Thyroid gland (tissue), 4 donors: Measurements from ENCODE around the gene RHOT1. TPM values are rescaled to one million over a fixed set of nuclear protein-coding genes. Genes with fewer than 3 reads are reported as not detected.

Experiments used
- DNase-seq, 2 donors: peaks; one replicate each; pipeline ENCODE4 v3.0.0-alpha.2; 2019
- H3K27ac ChIP-seq, 3 donors: fragments of 200-600 bp; sonication (generic); 1 replicate in 2 of 3; 2 replicates in 1 of 3; pipeline ENCODE4 v1.5.1; 2016 to 2019; ENCODE audit warnings: mild to moderate bottlenecking in 1 of 3, moderate library complexity in 1 of 3
- H3K27me3 ChIP-seq: fragments of 200-600 bp; sonication (generic); one replicate; pipeline ENCODE4 v1.5.1; 2019
- H3K36me3 ChIP-seq, 2 donors: fragments of 200-600 bp; sonication (generic); one replicate each; pipeline ENCODE4 v1.5.1; 2016 to 2019
- H3K4me1 ChIP-seq, 2 donors: fragments of 200-600 bp; sonication (generic); one replicate each; pipeline ENCODE4 v1.5.1; 2017 to 2019
- H3K4me3 ChIP-seq, 3 donors: fragments of 200-600 bp; sonication (generic); replicated peaks in 1 of 3; 1 replicate in 2 of 3; 2 replicates in 1 of 3; pipeline ENCODE4 v1.5.1; 2016; ENCODE audit warnings: mild to moderate bottlenecking in 1 of 3
- H3K9me3 ChIP-seq: fragments of 200-600 bp; sonication (generic); one replicate; pipeline ENCODE4 v1.5.1; 2017
- CTCF ChIP-seq, 6 experiments: fragments of 200-600 bp in 3 of 6; fragments of 450-650 bp in 3 of 6; sonication (generic) in 3 of 6; IDR thresholded peaks; one replicate each; pipeline ENCODE4 v1.5.1; 2016 to 2019; ENCODE audit warnings: antibody characterized with exemption in 6 of 6, mild to moderate bottlenecking in 2 of 6, inconsistent platforms in 1 of 6, moderate library complexity in 1 of 6
- POLR2A ChIP-seq, 2 donors: fragments of 450-650 bp; IDR thresholded peaks; one replicate each; pipeline ENCODE4 v1.6.1; 2017; ENCODE audit warnings: antibody characterized with exemption in 2 of 2, mild to moderate bottlenecking in 2 of 2, moderate library complexity in 1 of 2
- WGBS, 2 donors: methylation state at CpG; one replicate each; pipeline ENCODE4 v1.1.5; 2017; 5-methylcytosine and 5-hydroxymethylcytosine counted together
- intact Hi-C: fragments of 100-400 bp; cut with DNase I; formaldehyde crosslinking; loops from one replicate; pipeline ENCODE4 v1.15.1; 2023
- total RNA-seq, 4 donors: library from RNA; depleted of rRNA; stranded (reverse); fragments of >200 nt; gene quantifications; one replicate each; pipeline ENCODE4 v1.2.3, GENCODE V29; 2016

RHOT1 gene
- total RNA-seq, 4 donors from 2014 or later, result 45.1 to 59.1 (median 51.4) TPM

GRCh38 chr17:32256012-32256700 lies 113.9 kb downstream of the RHOT1 start:
- intact Hi-C loops, result no loop called here

DNA sequence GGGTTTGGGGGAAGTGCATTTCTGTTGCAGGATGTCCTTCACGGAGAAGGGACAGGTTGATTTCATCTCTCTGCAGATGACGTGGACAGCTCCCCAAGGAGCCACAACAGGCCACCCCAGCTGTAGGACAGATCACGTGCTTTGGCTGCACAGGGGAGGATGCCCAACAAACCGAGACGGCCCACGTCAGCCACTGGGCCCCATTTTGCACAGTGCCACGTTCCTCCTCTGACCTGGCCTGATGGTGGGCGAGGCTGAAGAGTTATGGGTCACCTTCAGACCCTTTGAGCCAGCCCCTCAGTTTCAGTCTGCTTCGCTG lies 114.4 kb downstream of the RHOT1 start:
- Histone ChIP-seq H3K27me3 (no peaks in the 10 kb centered on the region), H3K4me1 (no peaks in the 10 kb centered on the region), H3K4me3 (no peak overlapping the region), H3K9me3 (no peaks in the 10 kb centered on the region), H3K27ac (no peak overlapping the region), H3K36me3 (no peaks in the 10 kb centered on the region)
- no peak for DNase-seq
- intact Hi-C loops, result no loop called here
- TF ChIP-seq POLR2A (IDR thresholded peaks at IDR 0.05) (no peak), CTCF (IDR thresholded peaks at IDR 0.05) (no peak)
- WGBS, 2 donors, result 81 to 86% methylated on average over 9 of the region's 9 CpGs

More at GRCh38 chr17:32256012-32256700, 113.9 kb downstream of the RHOT1 start:
- H3K27me3 ChIP-seq, result no peaks in the 10 kb centered on the region
- H3K4me3 ChIP-seq, result no peak overlapping the region
- no peak overlapping the region for H3K27ac ChIP-seq
- 63 to 69% methylated on average over 9 of the region's 9 CpGs for whole genome bisulfite sequencing, 2 donors
- no peak for DNase-seq
- H3K9me3 ChIP-seq, result no peaks in the 10 kb centered on the region
- H3K36me3 ChIP-seq, result no peaks in the 10 kb centered on the region
- TF ChIP-seq POLR2A (IDR thresholded peaks at IDR 0.05) (no peak), CTCF (IDR thresholded peaks at IDR 0.05) (no peak)
- H3K4me1 ChIP-seq, result no peaks in the 10 kb centered on the region

DNA sequence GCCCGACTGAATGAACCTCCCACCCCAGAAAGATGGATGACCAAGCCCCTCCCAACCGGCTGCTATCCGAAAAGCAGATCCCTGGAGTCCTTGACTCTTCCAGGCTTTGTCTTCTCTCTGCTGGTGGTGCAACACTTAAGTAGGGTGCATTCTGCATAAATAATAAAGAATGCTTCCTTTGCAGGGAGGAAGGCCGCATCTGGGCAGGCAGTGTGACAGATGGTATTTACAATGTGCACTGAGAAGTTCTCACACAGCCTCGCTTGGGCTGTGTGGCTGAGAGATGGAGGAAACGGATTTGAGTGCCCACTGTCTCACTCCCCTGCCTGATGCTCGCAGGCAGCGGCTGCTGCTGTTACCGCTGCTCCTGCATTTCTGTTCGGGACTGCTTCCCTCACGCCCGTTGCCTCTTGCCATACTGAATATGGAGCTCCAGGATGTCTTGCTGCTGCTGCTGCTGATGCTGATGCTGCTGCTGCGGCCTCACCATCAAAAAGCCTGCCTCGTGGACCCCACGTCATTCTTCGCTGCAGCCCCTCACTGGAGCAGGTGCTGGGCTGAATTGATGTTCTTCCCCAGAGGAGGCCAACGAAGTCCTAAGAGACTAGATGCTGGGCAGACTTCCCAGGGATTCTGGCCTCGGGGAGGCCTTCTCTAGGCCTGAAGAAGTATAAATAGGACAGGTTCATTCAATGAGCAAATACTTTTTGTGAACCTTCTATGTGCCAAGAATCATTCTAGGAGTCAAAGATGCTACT lies 116.3 kb downstream of the RHOT1 start:
- H3K4me3 ChIP-seq, result no peak overlapping the region
- no peaks in the 10 kb centered on the region for H3K4me1 ChIP-seq
- TF ChIP-seq POLR2A (IDR thresholded peaks at IDR 0.05) (no peak), CTCF (IDR thresholded peaks at IDR 0.05) (no peak)
- intact Hi-C loops, result no loop called here
- no peaks in the 10 kb centered on the region for H3K27me3 ChIP-seq
- H3K36me3 ChIP-seq, result no peaks in the 10 kb centered on the region
- WGBS, 2 donors, result 74% methylated on average over 13 to 18 of the region's 18 CpGs
- DNase-seq, result no peak
- H3K9me3 ChIP-seq, result no peaks in the 10 kb centered on the region
- H3K27ac ChIP-seq, result no peak overlapping the region

DNA sequence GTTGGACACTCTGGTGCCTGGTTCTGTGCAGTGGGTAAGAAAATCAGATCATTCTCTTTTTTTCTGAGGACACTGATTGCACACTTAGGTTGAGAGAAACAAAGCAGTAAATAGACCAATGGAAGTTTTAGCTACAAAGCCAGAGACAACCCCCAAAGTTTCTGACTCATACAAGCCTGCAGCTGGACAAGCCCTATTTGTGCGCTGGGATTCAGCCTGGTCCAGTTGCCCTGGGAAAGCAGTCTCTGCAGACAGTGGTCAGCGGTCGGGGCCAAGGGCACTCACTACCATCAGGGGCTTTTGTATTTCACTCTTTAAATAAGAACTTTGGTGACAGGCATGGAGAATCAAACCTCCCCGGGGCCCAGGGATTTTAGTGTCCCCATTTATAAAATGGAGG lies 117.3 kb downstream of the RHOT1 start:
- H3K27ac ChIP-seq, result no peak overlapping the region
- H3K4me1 ChIP-seq, result no peaks in the 10 kb centered on the region
- TF ChIP-seq CTCF (IDR thresholded peaks at IDR 0.05) (no peak), POLR2A (IDR thresholded peaks at IDR 0.05) (no peak)
- H3K36me3 ChIP-seq, result no peaks in the 10 kb centered on the region
- no peaks in the 10 kb centered on the region for H3K9me3 ChIP-seq
- WGBS, 2 donors, result 87 to 92% methylated on average over 4 of the region's 4 CpGs
- DNase-seq, result no peak
- H3K4me3 ChIP-seq, result no peak overlapping the region
- intact Hi-C loops, result no loop called here
- H3K27me3 ChIP-seq, result no peaks in the 10 kb centered on the region

DNA sequence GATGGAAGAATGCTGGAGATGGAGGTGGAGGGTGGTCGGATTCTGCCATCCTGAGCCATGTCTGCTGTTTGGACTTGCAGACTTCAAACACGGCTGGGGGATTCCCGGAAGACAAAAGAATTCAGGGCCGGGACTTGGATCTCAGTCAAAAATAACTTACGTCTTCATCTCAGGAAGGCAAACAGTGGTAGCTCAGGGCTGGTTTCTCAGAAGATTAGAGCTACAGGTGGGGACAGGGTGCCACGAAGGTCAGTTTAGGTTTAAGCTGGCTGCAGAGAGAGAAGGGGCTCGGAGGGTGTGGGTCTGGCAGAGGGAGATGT lies 119.1 kb downstream of the RHOT1 start:
- H3K4me3 ChIP-seq, result no peak overlapping the region
- no peaks in the 10 kb centered on the region for H3K36me3 ChIP-seq
- H3K9me3 ChIP-seq, result no peaks in the 10 kb centered on the region
- H3K4me1 ChIP-seq, result peaks cover 3 to 8% of the 10 kb centered on the region in 2 donors
- intact Hi-C loops, result no loop called here
- no peaks in the 10 kb centered on the region for H3K27me3 ChIP-seq
- no peak for DNase-seq
- TF ChIP-seq POLR2A (IDR thresholded peaks at IDR 0.05), result no peak
- no peak for TF ChIP-seq CTCF (IDR thresholded peaks at IDR 0.05)
- WGBS, 2 donors, result 27 to 36% methylated on average over 7 of the region's 7 CpGs
- no peak overlapping the region for H3K27ac ChIP-seq
